ENCODE measurements around the gene SYT13.

Gene SYT13

DNA sequence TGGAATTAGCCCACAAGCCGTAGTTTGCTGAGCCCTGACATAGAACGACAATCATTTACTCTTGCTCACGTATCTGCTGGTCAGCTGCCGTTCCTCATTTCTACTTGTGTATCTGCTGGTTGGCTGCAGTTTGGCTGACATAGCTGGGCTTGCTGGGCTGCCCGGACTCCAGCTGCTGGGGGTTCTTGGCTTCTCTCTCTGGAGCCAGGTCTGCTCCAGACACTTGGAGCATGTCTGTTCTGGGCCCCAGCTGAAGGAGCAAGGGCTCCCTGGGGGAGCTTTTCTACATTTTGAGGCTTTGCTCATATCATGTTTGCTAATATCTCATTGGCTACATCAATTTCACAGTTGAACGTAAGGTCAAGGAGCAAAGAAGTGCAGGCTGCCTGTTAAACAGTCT, 92.4 kb downstream of the SYT13 start:
- no peak for DNase-seq (ENCODE audit: low read depth)
- TF ChIP-seq, protein P1, sequence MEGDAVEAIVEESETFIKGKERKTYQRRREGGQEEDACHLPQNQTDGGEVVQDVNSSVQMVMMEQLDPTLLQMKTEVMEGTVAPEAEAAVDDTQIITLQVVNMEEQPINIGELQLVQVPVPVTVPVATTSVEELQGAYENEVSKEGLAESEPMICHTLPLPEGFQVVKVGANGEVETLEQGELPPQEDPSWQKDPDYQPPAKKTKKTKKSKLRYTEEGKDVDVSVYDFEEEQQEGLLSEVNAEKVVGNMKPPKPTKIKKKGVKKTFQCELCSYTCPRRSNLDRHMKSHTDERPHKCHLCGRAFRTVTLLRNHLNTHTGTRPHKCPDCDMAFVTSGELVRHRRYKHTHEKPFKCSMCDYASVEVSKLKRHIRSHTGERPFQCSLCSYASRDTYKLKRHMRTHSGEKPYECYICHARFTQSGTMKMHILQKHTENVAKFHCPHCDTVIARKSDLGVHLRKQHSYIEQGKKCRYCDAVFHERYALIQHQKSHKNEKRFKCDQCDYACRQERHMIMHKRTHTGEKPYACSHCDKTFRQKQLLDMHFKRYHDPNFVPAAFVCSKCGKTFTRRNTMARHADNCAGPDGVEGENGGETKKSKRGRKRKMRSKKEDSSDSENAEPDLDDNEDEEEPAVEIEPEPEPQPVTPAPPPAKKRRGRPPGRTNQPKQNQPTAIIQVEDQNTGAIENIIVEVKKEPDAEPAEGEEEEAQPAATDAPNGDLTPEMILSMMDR (IDR thresholded peaks at IDR 0.05; ENCODE audit: insufficient read depth, low read depth, low read length, missing control alignments), result no peak
- H3K4me3 ChIP-seq (ENCODE audit: low read length), result no peak overlapping the region
